Trophoblast cell (in vitro differentiated cells and primary cell): Measurements from ENCODE around the gene JAK3.

Experiments used
- DNase-seq, 2 donors: peaks; one replicate each; pipeline ENCODE4 v3.0.0-alpha.2; 2016
- H2AFZ ChIP-seq: 2 replicates; pipeline ENCODE4 v1.6.1; 2013; ENCODE audit warnings: low read length, moderate library complexity, mild to moderate bottlenecking; ENCODE audit not compliant: insufficient read depth, poor library complexity
- H2AK5ac ChIP-seq: 2 replicates; pipeline ENCODE4 v1.6.1; 2013; ENCODE audit warnings: mild to moderate bottlenecking, low read length
- H2BK120ac ChIP-seq: 2 replicates; pipeline ENCODE4 v1.6.1; 2013; ENCODE audit warnings: low read length, mild to moderate bottlenecking, moderate library complexity; ENCODE audit not compliant: insufficient read depth, poor library complexity
- H2BK12ac ChIP-seq: 2 replicates; pipeline ENCODE4 v1.6.1; 2013; ENCODE audit warnings: mild to moderate bottlenecking, low read length, moderate library complexity
- H2BK5ac ChIP-seq: 2 replicates; pipeline ENCODE4 v1.6.1; 2013; ENCODE audit warnings: low read length, low read depth, moderate library complexity, mild to moderate bottlenecking; ENCODE audit not compliant: poor library complexity
- H3K14ac ChIP-seq: 2 replicates; pipeline ENCODE4 v1.6.1; 2013; ENCODE audit warnings: mild to moderate bottlenecking, low read length
- H3K18ac ChIP-seq: 2 replicates; pipeline ENCODE4 v1.6.1; 2013; ENCODE audit warnings: mild to moderate bottlenecking, low read length
- H3K23ac ChIP-seq: 2 replicates; pipeline ENCODE4 v1.6.1; 2013; ENCODE audit warnings: low read length
- H3K27ac ChIP-seq: 2 replicates; pipeline ENCODE4 v1.5.1; 2013; ENCODE audit warnings: low read depth, mild to moderate bottlenecking, inconsistent platforms, low read length, moderate library complexity
- H3K27me3 ChIP-seq: 2 replicates; pipeline ENCODE4 v1.6.1; 2013; ENCODE audit warnings: inconsistent platforms, mild to moderate bottlenecking, low read length, moderate library complexity; ENCODE audit not compliant: insufficient read depth
- H3K36me3 ChIP-seq, 2 experiments: 1 replicate in 1 of 2; 2 replicates in 1 of 2; pipeline ENCODE4 v1.6.1; 2013; ENCODE audit warnings: low read length in 2 of 2, mild to moderate bottlenecking in 2 of 2, moderate library complexity in 1 of 2; ENCODE audit not compliant: insufficient read depth in 2 of 2, control insufficient read depth in 1 of 2
- H3K4ac ChIP-seq: 2 replicates; pipeline ENCODE4 v1.6.1; 2013; ENCODE audit warnings: low read depth, mild to moderate bottlenecking, low read length, moderate library complexity
- H3K4me1 ChIP-seq, 2 experiments: 1 replicate in 1 of 2; 2 replicates in 1 of 2; pipeline ENCODE4 v1.6.1; 2013; ENCODE audit warnings: low read length in 2 of 2, mild to moderate bottlenecking in 2 of 2, moderate library complexity in 1 of 2; ENCODE audit not compliant: insufficient read depth in 2 of 2, control insufficient read depth in 1 of 2
- H3K4me2 ChIP-seq: 2 replicates; pipeline ENCODE4 v1.6.1; 2013; ENCODE audit warnings: inconsistent platforms, mild to moderate bottlenecking, low read length, moderate library complexity
- H3K4me3 ChIP-seq: 2 replicates; pipeline ENCODE4 v1.5.1; 2013; ENCODE audit warnings: mild to moderate bottlenecking, low read depth, low read length, inconsistent platforms
- H3K79me1 ChIP-seq: one replicate; pipeline ENCODE4 v1.6.1; 2013; ENCODE audit warnings: low read length
- H3K79me2 ChIP-seq: 2 replicates; pipeline ENCODE4 v1.6.1; 2013; ENCODE audit warnings: low read length, mild to moderate bottlenecking; ENCODE audit not compliant: control insufficient read depth, insufficient read depth, poor library complexity
- H3K9ac ChIP-seq: 2 replicates; pipeline ENCODE4 v1.6.1; 2013; ENCODE audit warnings: mild to moderate bottlenecking, low read length
- H3K9me3 ChIP-seq: 2 replicates; pipeline ENCODE4 v1.6.1; 2013; ENCODE audit warnings: low read depth, mild to moderate bottlenecking, control low read depth, inconsistent platforms, low read length; ENCODE audit not compliant: insufficient read depth
- H4K12ac ChIP-seq: 2 replicates; pipeline ENCODE4 v1.6.1; 2013; ENCODE audit warnings: low read depth, mild to moderate bottlenecking, low read length, moderate library complexity
- H4K8ac ChIP-seq: 2 replicates; pipeline ENCODE4 v1.6.1; 2013; ENCODE audit warnings: low read depth, mild to moderate bottlenecking, low read length, moderate library complexity
- H4K91ac ChIP-seq: one replicate; pipeline ENCODE4 v1.6.1; 2013; ENCODE audit warnings: low read depth, mild to moderate bottlenecking, low read length, moderate library complexity
- WGBS: extraction: QIAGEN DNeasy Blood & Tissue Kit; methylation state at CpG from one replicate; pipeline ENCODE4 v1.1.7; 2013; ENCODE audit warnings: missing lambda C conversion rate; ENCODE audit not compliant: insufficient read length, insufficient coverage; ENCODE audit errors: extremely low coverage; 5-methylcytosine and 5-hydroxymethylcytosine counted together

The JAK3 gene

DNA sequence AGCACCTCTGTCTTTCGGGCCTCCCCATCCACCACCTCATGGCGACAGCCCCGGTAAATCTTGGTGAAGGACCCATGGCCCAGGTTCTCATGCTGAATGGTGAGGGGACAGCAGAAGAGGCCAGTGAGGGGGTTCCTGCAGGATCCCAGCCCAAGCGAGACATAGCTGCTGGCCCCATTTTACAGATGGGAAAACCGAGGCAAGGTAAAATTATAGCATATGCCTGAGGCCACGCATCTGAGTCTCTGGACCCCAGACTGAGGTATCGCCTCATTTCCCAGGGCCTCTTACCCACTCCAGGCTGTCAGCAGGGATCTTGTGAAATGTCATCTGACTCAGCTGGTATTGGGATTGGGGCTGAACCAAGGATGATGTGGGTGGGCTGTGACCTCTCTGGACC, 9.8 kb downstream of the JAK3 start:
- WGBS: no CpG with 5 or more reads among the region's 7 CpGs
- Histone ChIP-seq H2AK5ac (no peak overlapping the region), H3K27me3 (peaks cover 12% of the 10 kb centered on the region), H3K79me2 (no peaks in the 10 kb centered on the region), H3K27ac (no peak overlapping the region), H3K14ac (no peak overlapping the region), H3K4me2 (no peak overlapping the region), H2BK120ac (no peak overlapping the region), H3K9ac (no peak overlapping the region), H3K36me3 (no peaks in the 10 kb centered on the region), H3K4me1 (peaks cover 2 to 6% of the 10 kb centered on the region in 2 experiments), H3K9me3 (peaks cover 11% of the 10 kb centered on the region), H3K4ac (no peak overlapping the region), H4K8ac (no peak overlapping the region), H3K79me1 (no peaks in the 10 kb centered on the region), H3K4me3 (no peak overlapping the region), H3K23ac (no peak overlapping the region), H2BK12ac (no peak overlapping the region), H4K12ac (no peak overlapping the region), H4K91ac (no peak overlapping the region), H2BK5ac (no peak overlapping the region), H3K18ac (no peak overlapping the region), H2AFZ (no peak overlapping the region)
- no peak for DNase-seq

DNA sequence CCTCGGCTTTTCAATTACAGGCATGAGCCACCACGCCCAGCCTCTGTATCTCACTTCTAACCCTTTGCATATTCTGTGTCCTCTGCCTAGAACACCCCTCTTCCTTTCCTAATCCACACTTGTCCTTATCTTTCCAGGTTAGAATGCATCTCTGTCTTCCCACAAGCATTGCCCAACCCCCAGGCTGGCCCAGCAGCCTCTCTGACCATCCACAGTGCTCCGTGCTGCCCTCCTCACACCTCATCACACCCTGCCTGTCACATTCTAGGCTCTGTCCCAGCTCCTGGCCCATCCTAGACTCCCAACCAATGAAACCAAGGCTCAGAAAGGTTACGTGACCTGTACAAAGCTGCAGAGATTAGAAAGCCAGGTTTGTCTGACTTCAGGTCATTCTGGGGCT, 11.3 kb downstream of the JAK3 start:
- Histone ChIP-seq H2AK5ac (no peak overlapping the region), H3K4ac (no peak overlapping the region), H4K91ac (no peak overlapping the region), H3K14ac (no peak overlapping the region), H2BK120ac (no peak overlapping the region), H3K4me2 (no peak overlapping the region), H3K9me3 (peaks cover 5% of the 10 kb centered on the region), H3K9ac (no peak overlapping the region), H3K4me3 (no peak overlapping the region), H3K4me1 (peaks cover 0 to 4% of the 10 kb centered on the region in 2 experiments), H3K79me2 (no peaks in the 10 kb centered on the region), H4K12ac (no peak overlapping the region), H3K18ac (no peak overlapping the region), H3K79me1 (no peaks in the 10 kb centered on the region), H4K8ac (no peak overlapping the region), H2BK12ac (no peak overlapping the region), H3K36me3 (no peaks in the 10 kb centered on the region), H3K27me3 (peaks cover 4% of the 10 kb centered on the region), H3K27ac (no peak overlapping the region), H2BK5ac (no peak overlapping the region), H3K23ac (no peak overlapping the region), H2AFZ (no peak overlapping the region)
- WGBS: no CpG with 5 or more reads among the region's 4 CpGs
- DNase-seq: peak in 1 of 2 donors; percentile 17

DNA sequence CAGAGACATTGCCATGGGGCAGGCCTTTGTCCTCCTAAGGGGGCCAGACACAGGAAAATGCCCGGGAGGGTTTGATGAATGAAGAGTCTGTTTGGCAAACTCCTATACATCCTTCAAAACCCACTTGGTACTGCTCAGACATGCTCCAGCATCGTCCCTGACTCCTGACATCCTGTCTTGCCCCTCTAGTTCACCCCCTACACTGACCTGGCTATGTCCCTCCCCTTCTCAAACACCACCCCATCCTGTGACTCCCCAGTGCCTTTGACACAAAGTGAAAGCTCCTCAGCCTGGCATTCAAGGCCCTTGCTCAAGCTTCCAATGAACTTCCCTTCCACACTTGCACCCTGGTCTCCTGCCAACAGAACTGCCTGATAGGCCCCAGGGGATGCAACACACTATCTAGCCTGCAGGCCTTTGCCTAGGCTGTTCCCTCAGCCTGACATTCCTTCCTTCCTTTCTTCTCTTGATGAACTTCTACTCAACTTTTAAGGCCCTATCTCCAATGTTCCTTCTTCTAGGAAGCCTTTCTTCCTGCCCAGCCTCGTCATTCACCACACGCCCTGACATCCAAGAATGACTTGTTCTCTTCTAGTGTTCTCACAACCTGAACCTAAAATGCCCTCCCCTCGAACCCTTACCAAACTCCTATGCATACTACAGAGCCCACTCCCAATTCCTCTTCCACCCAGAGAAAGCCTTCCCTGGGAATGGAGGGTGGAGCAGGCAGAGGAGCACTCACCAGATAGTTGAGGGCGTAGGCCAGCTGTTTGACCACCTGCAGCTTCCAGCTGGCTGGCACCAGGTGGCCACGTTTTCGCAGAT, 12.4 kb downstream of the JAK3 start:
- no CpG with 5 or more reads among the region's 8 CpGs for WGBS
- H2BK12ac ChIP-seq: no peak overlapping the region
- no peak overlapping the region for H2BK120ac ChIP-seq
- no peak overlapping the region for H3K4me2 ChIP-seq
- H4K8ac ChIP-seq: no peak overlapping the region
- no peak overlapping the region for H4K91ac ChIP-seq
- no peak overlapping the region for H3K18ac ChIP-seq
- DNase-seq: peak in 1 of 2 donors; percentile 20
- H2BK5ac ChIP-seq: no peak overlapping the region
- H2AK5ac ChIP-seq: no peak overlapping the region
- no peak overlapping the region for H3K14ac ChIP-seq
- H3K9ac ChIP-seq: no peak overlapping the region
- no peak overlapping the region for H3K4me3 ChIP-seq
- H3K27ac ChIP-seq: no peak overlapping the region
- H3K27me3 ChIP-seq: no peaks in the 10 kb centered on the region
- no peak overlapping the region for H3K4ac ChIP-seq
- no peak overlapping the region for H3K23ac ChIP-seq
- no peak overlapping the region for H4K12ac ChIP-seq
- H3K36me3 ChIP-seq: no peaks in the 10 kb centered on the region
- H2AFZ ChIP-seq: no peak overlapping the region
- peaks cover under 1 to 4% of the 10 kb centered on the region in 2 experiments for H3K4me1 ChIP-seq
- no peaks in the 10 kb centered on the region for H3K9me3 ChIP-seq
- H3K79me2 ChIP-seq: no peaks in the 10 kb centered on the region
- no peaks in the 10 kb centered on the region for H3K79me1 ChIP-seq

DNA sequence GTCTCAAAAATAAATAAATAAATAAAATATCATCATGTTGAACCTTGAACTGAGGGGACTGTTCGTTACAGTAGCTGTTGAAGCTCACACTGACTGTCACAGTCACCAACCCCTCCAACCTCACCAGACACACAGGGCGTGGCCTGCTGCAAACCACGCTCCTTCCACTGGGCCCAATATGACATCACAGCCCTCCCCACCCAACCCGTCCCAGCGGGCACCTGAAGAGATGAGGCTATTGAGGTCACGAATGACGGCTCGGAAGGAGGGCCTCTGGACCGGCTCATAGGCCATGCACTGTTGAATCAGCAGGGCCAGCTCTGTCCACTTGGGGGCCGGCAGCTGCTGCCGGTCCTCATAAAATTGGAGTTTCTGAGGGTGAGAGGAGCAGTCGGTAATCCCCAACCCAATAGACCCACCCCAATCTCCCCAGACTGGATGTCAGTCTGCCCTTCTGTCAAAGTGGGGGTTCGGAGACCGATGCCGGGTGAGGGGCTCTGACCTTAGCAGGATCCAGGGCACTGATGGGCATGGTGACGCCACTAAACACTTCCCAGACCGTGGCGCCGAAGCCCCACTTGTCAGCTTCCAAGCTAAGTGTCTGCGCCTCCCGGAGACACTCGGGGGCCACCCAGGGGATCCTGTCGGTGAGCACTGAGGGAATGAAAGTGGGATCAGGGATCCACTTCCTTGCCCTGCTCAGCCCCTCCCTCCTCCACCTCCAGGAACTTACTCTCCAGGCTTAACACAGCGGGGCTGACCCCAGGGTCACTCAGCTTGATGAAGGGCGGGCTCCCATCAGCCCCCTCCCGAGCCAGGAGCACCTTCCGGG, 13.2 kb downstream of the JAK3 start:
- Histone ChIP-seq H3K27me3 (no peaks in the 10 kb centered on the region), H2BK120ac (no peak overlapping the region), H3K9ac (no peak overlapping the region), H3K4me2 (no peak overlapping the region), H3K9me3 (no peaks in the 10 kb centered on the region), H3K18ac (no peak overlapping the region), H4K12ac (no peak overlapping the region), H3K14ac (no peak overlapping the region), H3K27ac (no peak overlapping the region), H3K4me3 (no peak overlapping the region), H2BK5ac (no peak overlapping the region), H4K91ac (no peak overlapping the region), H2AK5ac (no peak overlapping the region), H2AFZ (no peak overlapping the region), H3K79me1 (peaks cover 2% of the 10 kb centered on the region), H3K23ac (no peak overlapping the region), H4K8ac (no peak overlapping the region), H2BK12ac (no peak overlapping the region), H3K4ac (no peak overlapping the region), H3K79me2 (no peaks in the 10 kb centered on the region), H3K4me1 (peaks cover 2 to 6% of the 10 kb centered on the region in 2 experiments), H3K36me3 (no peaks in the 10 kb centered on the region)
- DNase-seq: no peak
- WGBS: no CpG with 5 or more reads among the region's 27 CpGs
